HCT116 (cell line): ENCODE data around the gene LDB2. TPM values are rescaled to one million over a fixed set of nuclear protein-coding genes. Genes with fewer than 3 reads are reported as not detected.

Source experiments
- ATAC-seq: fragments of 200-7000 bp; cut with Tn5 transposase; 2 replicates; pipeline ENCODE4 v1.9.1; 2020; ENCODE audit warnings: mild to moderate bottlenecking, moderate library complexity
- BruUV-seq: library from RNA; stranded (reverse); fragments of 400-500 nt; replicated peaks from 2 replicates; lab custom pipeline; 2021; lab: Mats Ljungman, UMichigan
- CTCF ChIA-PET: fragments of 300-600 bp; sonication (Branson Sonifier 250); formaldehyde crosslinking; loops from one replicate; lab custom pipeline; 2021; ENCODE audit warnings: antibody characterized with exemption; lab: Charles Lee
- POLR2A ChIA-PET: fragments of 300-600, 350-600 bp; sonication (Branson Sonifier 250); formaldehyde crosslinking; loops from one replicate; lab custom pipeline; 2021; ENCODE audit warnings: antibody characterized with exemption; lab: Charles Lee
- RAD21 ChIA-PET, 2 experiments: fragments of 300-600 bp; sonication (Branson Sonifier 250); formaldehyde crosslinking; loops; one replicate each; lab custom pipeline; 2023; ENCODE audit warnings: low total read pairs in 2 of 2; ENCODE audit not compliant: uncharacterized antibody in 2 of 2, unreplicated experiment in 2 of 2, low non-redundant PET in 1 of 2; lab: Charles Lee
- DNase-seq: peaks from one replicate; pipeline ENCODE4 v3.0.0-alpha.2; 2010; ENCODE audit warnings: low read depth, low spot score
- H2AFZ ChIP-seq: fragments of 200-600 bp; shearing (Covaris generic), sonication (generic); 2 replicates; pipeline ENCODE4 v1.6.1; 2017; ENCODE audit warnings: low read depth, mixed run types, mixed read lengths, antibody characterized with exemption, low read length; ENCODE audit not compliant: poor library complexity, severe bottlenecking
- H3K27ac ChIP-seq: 2 replicates; pipeline ENCODE4 v1.5.1; 2012; ENCODE audit warnings: low read depth, low read length
- H3K27me3 ChIP-seq: fragments of 200-600 bp; sonication (generic); 2 replicates; pipeline ENCODE4 v1.6.1; 2016; ENCODE audit warnings: mixed run types, low read length, mixed read lengths; ENCODE audit not compliant: insufficient read depth
- H3K36me3 ChIP-seq, 2 experiments: fragments of 200-500 bp in 1 of 2; fragments of 200-600 bp in 1 of 2; sonication (Bioruptor generic) in 1 of 2; sonication (generic) in 1 of 2; 2 replicates each; pipeline versions ENCODE4 v1.5.1 to v1.6.1; 2014 to 2016; ENCODE audit warnings: low read length in 2 of 2, inconsistent platforms in 1 of 2, mixed read lengths in 1 of 2, mixed run types in 1 of 2; ENCODE audit not compliant: insufficient read depth in 2 of 2, control insufficient read depth in 1 of 2
- H3K4me1 ChIP-seq, 2 experiments: fragments of 200-600 bp in 1 of 2; sonication (generic) in 1 of 2; 2 replicates each; pipeline versions ENCODE4 v1.5.1 to v1.6.1; 2012 to 2017; ENCODE audit warnings: low read length in 2 of 2, inconsistent platforms in 1 of 2, mild to moderate bottlenecking in 1 of 2, mixed read lengths in 1 of 2, mixed run types in 1 of 2, moderate library complexity in 1 of 2; ENCODE audit not compliant: insufficient read depth in 2 of 2, control insufficient read depth in 1 of 2
- H3K4me2 ChIP-seq: fragments of 200-600 bp; sonication (generic); 2 replicates; pipeline ENCODE4 v1.6.1; 2017; ENCODE audit warnings: mixed run types, low read length, mixed read lengths
- H3K4me3 ChIP-seq, 2 experiments: fragments of 200-600 bp in 1 of 2; sonication (generic) in 1 of 2; replicated peaks in 1 of 2; 2 replicates each; pipeline ENCODE4 v1.5.1; 2011 to 2016; ENCODE audit warnings: low read length in 2 of 2, control low read depth in 1 of 2, low read depth in 1 of 2, mild to moderate bottlenecking in 1 of 2, mixed read lengths in 1 of 2, mixed run types in 1 of 2
- H3K79me2 ChIP-seq: fragments of 200-600 bp; sonication (generic); 2 replicates; pipeline ENCODE4 v1.6.1; 2017; ENCODE audit warnings: mild to moderate bottlenecking, mixed run types, low read length, moderate library complexity, mixed read lengths; ENCODE audit not compliant: insufficient read depth
- H3K9ac ChIP-seq: fragments of 200-600 bp; sonication (generic); 2 replicates; pipeline ENCODE4 v1.6.1; 2016; ENCODE audit warnings: low read length, mixed read lengths
- H3K9me2 ChIP-seq: fragments of 200-600 bp; sonication (generic), shearing (Covaris generic); 2 replicates; pipeline ENCODE4 v1.6.1; 2017; ENCODE audit warnings: mixed run types, mild to moderate bottlenecking, moderate library complexity; ENCODE audit not compliant: insufficient read depth
- H3K9me3 ChIP-seq, 2 experiments: fragments of 200-500 bp in 1 of 2; fragments of 200-600 bp in 1 of 2; sonication (Bioruptor generic) in 1 of 2; sonication (generic) in 1 of 2; 2 replicates each; pipeline ENCODE4 v1.6.1; 2014 to 2017; ENCODE audit warnings: low read length in 2 of 2, mixed read lengths in 2 of 2, inconsistent platforms in 1 of 2, low read depth in 1 of 2, mild to moderate bottlenecking in 1 of 2, mixed run types in 1 of 2, moderate library complexity in 1 of 2; ENCODE audit not compliant: control insufficient read depth in 1 of 2, insufficient read depth in 1 of 2
- H4K20me1 ChIP-seq: fragments of 200-600 bp; sonication (generic), shearing (Covaris generic); 2 replicates; pipeline ENCODE4 v1.6.1; 2017; ENCODE audit warnings: mixed run types, mild to moderate bottlenecking, moderate library complexity; ENCODE audit not compliant: insufficient read depth
- CEBPB ChIP-seq: IDR thresholded peaks from 2 replicates; pipeline ENCODE4 v1.6.1; 2012; ENCODE audit warnings: low read depth
- EZH2phosphoT487 ChIP-seq: fragments of 200-600 bp; IDR thresholded peaks from 2 replicates; pipeline ENCODE4 v1.6.1; 2018; ENCODE audit warnings: antibody characterized with exemption, borderline replicate concordance
- FOSL1 ChIP-seq: IDR thresholded peaks from 2 replicates; pipeline ENCODE4 v1.6.1; 2012; ENCODE audit warnings: low read depth
- JUND ChIP-seq: IDR thresholded peaks from 2 replicates; pipeline ENCODE4 v1.6.1; 2012
- MAX ChIP-seq: IDR thresholded peaks from 2 replicates; pipeline ENCODE4 v1.6.1; 2012
- POLR2AphosphoS5 ChIP-seq: IDR thresholded peaks from 2 replicates; pipeline ENCODE4 v1.6.1; 2011; ENCODE audit warnings: mild to moderate bottlenecking, low read depth, low read length, moderate library complexity
- REST ChIP-seq: IDR thresholded peaks from 2 replicates; pipeline ENCODE4 v1.6.1; 2012; ENCODE audit warnings: low read depth
- TCF7L2 ChIP-seq: IDR thresholded peaks from 2 replicates; pipeline ENCODE4 v1.7.0; 2011; ENCODE audit warnings: borderline replicate concordance, inconsistent platforms; ENCODE audit not compliant: insufficient read depth, insufficient read length; ENCODE audit errors: extremely low read depth
- ZNF274 ChIP-seq: fragments of 200-500 bp; sonication (Bioruptor generic); IDR thresholded peaks from 2 replicates; pipeline ENCODE4 v1.6.1; 2014; ENCODE audit warnings: mild to moderate bottlenecking, low read depth, low read length, inconsistent platforms
- intact Hi-C: fragments of 100-400 bp; cut with micrococcal nuclease; formaldehyde crosslinking; loops from 2 replicates; pipeline ENCODE4 v1.10.0; 2022
- total RNA-seq: library from RNA; stranded (reverse); gene quantifications from one replicate; pipeline ENCODE4 v1.2.1, GENCODE V29; 2021; ENCODE audit not compliant: unreplicated experiment
- TF ChIP-seq, protein P1 (sequence below): IDR thresholded peaks from 2 replicates; pipeline ENCODE4 v1.6.1; 2011; ENCODE audit warnings: mild to moderate bottlenecking, low read length, moderate library complexity; ENCODE audit not compliant: insufficient replicate concordance; ENCODE audit errors: extremely low read depth
- TF ChIP-seq, protein P2 (sequence below), 3 experiments: fragments of 200-600 bp in 1 of 3; sonication (generic) in 1 of 3; IDR thresholded peaks in 2 of 3; conservative IDR thresholded peaks in 1 of 3; 2 replicates each; pipeline ENCODE4 v1.5.1; 2012 to 2017; ENCODE audit warnings: low read depth in 2 of 3, low read length in 2 of 3, antibody characterized with exemption in 1 of 3, borderline replicate concordance in 1 of 3, control low read depth in 1 of 3, mild to moderate bottlenecking in 1 of 3, mixed read lengths in 1 of 3, mixed run types in 1 of 3, moderate library complexity in 1 of 3; ENCODE audit not compliant: insufficient read depth in 1 of 3

Gene LDB2
- total RNA-seq, 1 experiment from 2014 or later, result 0.12 TPM

DNA sequence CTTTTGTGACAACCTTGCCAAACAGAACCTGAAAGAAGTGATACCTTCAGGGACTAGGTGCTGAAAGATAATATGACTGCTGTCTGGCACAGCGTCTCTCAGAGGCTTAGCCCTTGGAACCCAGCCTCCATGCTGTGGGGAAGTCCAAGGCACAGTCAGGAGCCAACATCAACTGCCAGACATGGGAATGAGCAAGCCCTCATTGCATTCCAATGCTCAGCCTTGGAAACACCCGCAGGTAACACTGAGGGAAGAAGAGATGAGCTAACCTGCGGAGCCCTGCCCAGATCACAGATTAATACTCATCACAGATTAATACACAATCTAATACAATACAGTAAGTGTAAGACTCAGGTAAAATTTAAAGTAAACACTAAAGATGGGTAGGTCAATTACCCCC, 31.5 kb downstream of the LDB2 start:
- no peaks in the 10 kb centered on the region for H3K36me3 ChIP-seq
- TF ChIP-seq, protein P1, sequence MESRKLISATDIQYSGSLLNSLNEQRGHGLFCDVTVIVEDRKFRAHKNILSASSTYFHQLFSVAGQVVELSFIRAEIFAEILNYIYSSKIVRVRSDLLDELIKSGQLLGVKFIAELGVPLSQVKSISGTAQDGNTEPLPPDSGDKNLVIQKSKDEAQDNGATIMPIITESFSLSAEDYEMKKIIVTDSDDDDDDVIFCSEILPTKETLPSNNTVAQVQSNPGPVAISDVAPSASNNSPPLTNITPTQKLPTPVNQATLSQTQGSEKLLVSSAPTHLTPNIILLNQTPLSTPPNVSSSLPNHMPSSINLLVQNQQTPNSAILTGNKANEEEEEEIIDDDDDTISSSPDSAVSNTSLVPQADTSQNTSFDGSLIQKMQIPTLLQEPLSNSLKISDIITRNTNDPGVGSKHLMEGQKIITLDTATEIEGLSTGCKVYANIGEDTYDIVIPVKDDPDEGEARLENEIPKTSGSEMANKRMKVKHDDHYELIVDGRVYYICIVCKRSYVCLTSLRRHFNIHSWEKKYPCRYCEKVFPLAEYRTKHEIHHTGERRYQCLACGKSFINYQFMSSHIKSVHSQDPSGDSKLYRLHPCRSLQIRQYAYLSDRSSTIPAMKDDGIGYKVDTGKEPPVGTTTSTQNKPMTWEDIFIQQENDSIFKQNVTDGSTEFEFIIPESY, result no peak
- no peak for TF ChIP-seq CEBPB
- TF ChIP-seq MAX, result no peak
- TF ChIP-seq REST, result no peak
- TF ChIP-seq TCF7L2, result no peak
- TF ChIP-seq, protein P2, sequence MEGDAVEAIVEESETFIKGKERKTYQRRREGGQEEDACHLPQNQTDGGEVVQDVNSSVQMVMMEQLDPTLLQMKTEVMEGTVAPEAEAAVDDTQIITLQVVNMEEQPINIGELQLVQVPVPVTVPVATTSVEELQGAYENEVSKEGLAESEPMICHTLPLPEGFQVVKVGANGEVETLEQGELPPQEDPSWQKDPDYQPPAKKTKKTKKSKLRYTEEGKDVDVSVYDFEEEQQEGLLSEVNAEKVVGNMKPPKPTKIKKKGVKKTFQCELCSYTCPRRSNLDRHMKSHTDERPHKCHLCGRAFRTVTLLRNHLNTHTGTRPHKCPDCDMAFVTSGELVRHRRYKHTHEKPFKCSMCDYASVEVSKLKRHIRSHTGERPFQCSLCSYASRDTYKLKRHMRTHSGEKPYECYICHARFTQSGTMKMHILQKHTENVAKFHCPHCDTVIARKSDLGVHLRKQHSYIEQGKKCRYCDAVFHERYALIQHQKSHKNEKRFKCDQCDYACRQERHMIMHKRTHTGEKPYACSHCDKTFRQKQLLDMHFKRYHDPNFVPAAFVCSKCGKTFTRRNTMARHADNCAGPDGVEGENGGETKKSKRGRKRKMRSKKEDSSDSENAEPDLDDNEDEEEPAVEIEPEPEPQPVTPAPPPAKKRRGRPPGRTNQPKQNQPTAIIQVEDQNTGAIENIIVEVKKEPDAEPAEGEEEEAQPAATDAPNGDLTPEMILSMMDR (IDR thresholded peaks at IDR 0.05 in 2 of 3, conservative IDR thresholded peaks at IDR 0.05 in 1 of 3; ENCODE audit: borderline replicate concordance in 1 of 3, insufficient read depth in 1 of 3, low read depth in 2 of 3, low read length in 2 of 3), result no peak
- TF ChIP-seq EZH2phosphoT487, result no peak
- TF ChIP-seq JUND, result no peak
- TF ChIP-seq POLR2AphosphoS5, result no peak
- no peak for TF ChIP-seq ZNF274
- TF ChIP-seq FOSL1, result no peak
- no peak overlapping the region for H3K9ac ChIP-seq
- no peak overlapping the region for H3K4me2 ChIP-seq
- no peaks in the 10 kb centered on the region for H3K9me2 ChIP-seq
- H3K4me1 ChIP-seq, result peaks cover 2 to 5% of the 10 kb centered on the region in 2 experiments; a peak in 2 of 4 replicates
- intact Hi-C loops, result no loop called here
- no TSS peak for BruUV-seq
- 0 out of 2 replicates have a peak, but pooled peaks cover under 1% of the 10 kb centered on the region for H3K27me3 ChIP-seq
- H3K27ac ChIP-seq, result no peak overlapping the region
- H3K4me3 ChIP-seq, result no peak overlapping the region
- DNase-seq, result no peak
- RAD21 ChIA-PET, result no interaction called here
- CTCF ChIA-PET, result no interaction called here
- POLR2A ChIA-PET, result no interaction called here
- no peak overlapping the region for H2AFZ ChIP-seq
- H3K79me2 ChIP-seq, result no peaks in the 10 kb centered on the region
- H3K9me3 ChIP-seq, result no peaks in the 10 kb centered on the region
- no peaks in the 10 kb centered on the region for H4K20me1 ChIP-seq
- no peak for ATAC-seq
